COLO668 (cell line): ENCODE measurements around the gene ATP9A.

ENCODE experiments used
- DNase-seq: peaks from one replicate; lab custom pipeline; 2025; ENCODE audit not compliant: unreplicated experiment; lab: John Stamatoyannopoulos, UW

ATP9A gene

GRCh38 chr20:51631011-51631950, 136.9 kb downstream of the ATP9A start:
- DNase-seq: no peak

GRCh38 chr20:51629399-51630058, 138.7 kb downstream of the ATP9A start:
- no peak for DNase-seq

GRCh38 chr20:51628533-51629398, 139.4 kb downstream of the ATP9A start:
- DNase-seq: no peak

GRCh38 chr20:51627586-51627985, 140.6 kb downstream of the ATP9A start:
- DNase-seq: no peak

GRCh38 chr20:51625105-51625504, 143.1 kb downstream of the ATP9A start:
- no peak for DNase-seq

- peak; percentile 62 for DNase-seq
These were observed 143.9 kb downstream of the ATP9A start for GRCh38 chr20:51624157-51624731.

GRCh38 chr20:51623255-51623654, 144.9 kb downstream of the ATP9A start:
- DNase-seq: no peak

GRCh38 chr20:51622004-51622874, 146.0 kb downstream of the ATP9A start:
- DNase-seq: no peak

GRCh38 chr20:51620432-51620831, 147.8 kb downstream of the ATP9A start:
- no peak for DNase-seq

- DNase-seq: no peak
These were observed 152.1 kb downstream of the ATP9A start for GRCh38 chr20:51616060-51616459.

GRCh38 chr20:51614687-51615086, 153.5 kb downstream of the ATP9A start:
- no peak for DNase-seq

- DNase-seq: no peak
These were observed 154.6 kb downstream of the ATP9A start for GRCh38 chr20:51613580-51613979.

- DNase-seq: no peak
These were observed 155.3 kb downstream of the ATP9A start for GRCh38 chr20:51612896-51613295.

- no peak for DNase-seq
These were observed 156.6 kb downstream of the ATP9A start for GRCh38 chr20:51611625-51611890.

- DNase-seq: no peak
These were observed 157.2 kb downstream of the ATP9A start for GRCh38 chr20:51610761-51611624.

- no peak for DNase-seq
These were observed 158.1 kb downstream of the ATP9A start for GRCh38 chr20:51610111-51610510.

GRCh38 chr20:51609251-51609650, 158.9 kb downstream of the ATP9A start:
- DNase-seq: no peak

GRCh38 chr20:51608061-51608460, 160.1 kb downstream of the ATP9A start:
- DNase-seq: no peak

GRCh38 chr20:51607170-51607569, 161.0 kb downstream of the ATP9A start:
- no peak for DNase-seq
